Endodermal cell (in vitro differentiated cells): ENCODE measurements around the gene KPNA3. TPM values are rescaled to one million over a fixed set of nuclear protein-coding genes. Genes with fewer than 3 reads are reported as not detected.

ENCODE experiments used
- DNase-seq: peaks from one replicate; pipeline ENCODE4 v3.0.0-alpha.2; 2017
- H3K27ac ChIP-seq: 2 replicates; pipeline ENCODE4 v1.5.1; 2013; ENCODE audit warnings: mild to moderate bottlenecking, low read depth, low read length, moderate library complexity
- H3K27me3 ChIP-seq: 2 replicates; pipeline ENCODE4 v1.6.1; 2013; ENCODE audit warnings: mild to moderate bottlenecking, low read length, moderate library complexity; ENCODE audit not compliant: insufficient read depth, control insufficient read depth, poor library complexity, severe bottlenecking
- H3K36me3 ChIP-seq: 2 replicates; pipeline ENCODE4 v1.7.0; 2013; ENCODE audit warnings: mild to moderate bottlenecking, low read length, moderate library complexity; ENCODE audit not compliant: control insufficient read depth, insufficient read depth
- H3K4me1 ChIP-seq: one replicate; pipeline ENCODE4 v1.7.0; 2013; ENCODE audit warnings: low read length; ENCODE audit not compliant: control insufficient read depth, insufficient read depth
- H3K4me3 ChIP-seq: 2 replicates; pipeline ENCODE4 v1.5.1; 2013; ENCODE audit warnings: mild to moderate bottlenecking, low read length, moderate library complexity
- H3K9ac ChIP-seq: 2 replicates; pipeline ENCODE4 v1.6.1; 2013; ENCODE audit warnings: mild to moderate bottlenecking, low read length, moderate library complexity; ENCODE audit not compliant: poor library complexity, severe bottlenecking; ENCODE audit errors: extremely low read depth
- H3K9me3 ChIP-seq: 2 replicates; pipeline ENCODE4 v1.6.1; 2013; ENCODE audit warnings: mild to moderate bottlenecking, low read length, moderate library complexity; ENCODE audit not compliant: control insufficient read depth
- H3K27ac Mint-ChIP-seq: 2 replicates; pipeline ENCODE4 v1.8.0; 2020; ENCODE audit warnings: mixed read lengths
- H3K27me3 Mint-ChIP-seq: 2 replicates; pipeline ENCODE4 v1.8.0; 2021; ENCODE audit warnings: mild to moderate bottlenecking, mixed read lengths; ENCODE audit not compliant: insufficient read depth
- H3K36me3 Mint-ChIP-seq: 2 replicates; pipeline ENCODE4 v1.8.0; 2020; ENCODE audit warnings: low read depth, mixed read lengths
- H3K4me1 Mint-ChIP-seq: 2 replicates; pipeline ENCODE4 v1.8.0; 2020; ENCODE audit warnings: mixed read lengths
- H3K4me3 Mint-ChIP-seq: 2 replicates; pipeline ENCODE4 v1.8.0; 2020; ENCODE audit warnings: mild to moderate bottlenecking, moderate library complexity, mixed read lengths
- H3K9me3 Mint-ChIP-seq: 2 replicates; pipeline ENCODE4 v1.8.0; 2020; ENCODE audit warnings: mild to moderate bottlenecking, mixed read lengths
- CTCF ChIP-seq: fragments of 200-600 bp; sonication (generic); conservative IDR thresholded peaks from 2 replicates; pipeline ENCODE4 v1.5.0; 2021; ENCODE audit warnings: antibody characterized with exemption, mild to moderate bottlenecking
- whole genome bisulfite sequencing, 2 experiments: methylation state at CpG; one replicate each; pipeline versions ENCODE4 v1.1.5 to v1.1.7; 2013; ENCODE audit warnings: missing lambda C conversion rate in 2 of 2, mixed read lengths in 1 of 2; ENCODE audit not compliant: insufficient coverage in 1 of 2, insufficient read length in 1 of 2; 5-methylcytosine and 5-hydroxymethylcytosine counted together
- total RNA-seq, 2 donors: library from RNA; stranded (reverse); fragmentation: NEBNext Ultra II Directional in 1 of 2; extraction: Animal tissue kit (Norgen Biotek cat#: 25700) in 1 of 2; gene quantifications; 2 replicates in 1 of 2; 3 replicates in 1 of 2; pipeline ENCODE4 v1.2.1, GENCODE V29; 2021

Gene KPNA3
- total RNA-seq, 2 donors from 2014 or later, result 59.0 to 64.2 TPM

GRCh38 chr13:49829715-49830114, 37.2 kb upstream of the KPNA3 start:
- no peak for DNase-seq
- Histone ChIP-seq H3K27me3 (no peaks in the 10 kb centered on the region), H3K36me3 (no peaks in the 10 kb centered on the region), H3K4me1 (no peaks in the 10 kb centered on the region), H3K9ac (no peak overlapping the region), H3K4me3 (no peak overlapping the region), H3K9me3 (no peaks in the 10 kb centered on the region), H3K27ac (no peak overlapping the region)
- no peak overlapping the region for H3K4me3 Mint-ChIP-seq
- H3K27ac Mint-ChIP-seq, result no peak overlapping the region
- H3K9me3 Mint-ChIP-seq, result peaks cover 6% of the 10 kb centered on the region
- H3K36me3 Mint-ChIP-seq, result no peaks in the 10 kb centered on the region
- WGBS, 2 experiments, result 89% methylated on average over 2 of the region's 2 CpGs
- H3K27me3 Mint-ChIP-seq, result peaks cover 5% of the 10 kb centered on the region
- TF ChIP-seq CTCF, result no peak
- H3K4me1 Mint-ChIP-seq, result peaks cover 6% of the 10 kb centered on the region

- peaks cover 6% of the 10 kb centered on the region for H3K27me3 Mint-ChIP-seq
- H3K36me3 ChIP-seq, result no peaks in the 10 kb centered on the region
- H3K27ac ChIP-seq, result no peak overlapping the region
- 76 to 83% methylated on average over 1 of the region's 2 CpGs for WGBS, 2 experiments
- no peaks in the 10 kb centered on the region for H3K9me3 ChIP-seq
- H3K36me3 Mint-ChIP-seq, result no peaks in the 10 kb centered on the region
- no peak overlapping the region for H3K4me3 Mint-ChIP-seq
- H3K27ac Mint-ChIP-seq, result no peak overlapping the region
- no peak overlapping the region for H3K4me3 ChIP-seq
- H3K4me1 ChIP-seq, result no peaks in the 10 kb centered on the region
- no peak for DNase-seq
- H3K9me3 Mint-ChIP-seq, result peaks cover 6% of the 10 kb centered on the region
- no peak for TF ChIP-seq CTCF
- H3K27me3 ChIP-seq, result no peaks in the 10 kb centered on the region
- no peaks in the 10 kb centered on the region for H3K4me1 Mint-ChIP-seq
- H3K9ac ChIP-seq, result no peak overlapping the region
These were observed 36.0 kb upstream of the KPNA3 start for GRCh38 chr13:49828453-49828852.

- Mint-ChIP-seq H3K9me3 (peaks cover 6% of the 10 kb centered on the region), H3K27me3 (peaks cover 6% of the 10 kb centered on the region), H3K27ac (no peak overlapping the region), H3K4me3 (no peak overlapping the region), H3K4me1 (no peaks in the 10 kb centered on the region), H3K36me3 (no peaks in the 10 kb centered on the region)
- Histone ChIP-seq H3K27ac (no peak overlapping the region), H3K4me1 (no peaks in the 10 kb centered on the region), H3K9me3 (no peaks in the 10 kb centered on the region), H3K9ac (no peak overlapping the region), H3K4me3 (no peak overlapping the region), H3K36me3 (no peaks in the 10 kb centered on the region), H3K27me3 (no peaks in the 10 kb centered on the region)
- no peak for DNase-seq
- no peak for TF ChIP-seq CTCF
- 91 to 92% methylated on average over 3 of the region's 3 CpGs for WGBS, 2 experiments
These were observed 35.4 kb upstream of the KPNA3 start for GRCh38 chr13:49827891-49828290.
